Pancreas (tissue), 10 donors: ENCODE data around the gene GFRAL. TPM values are rescaled to one million over a fixed set of nuclear protein-coding genes. Genes with fewer than 3 reads are reported as not detected.
A peak's percentile ranks its signal among the peaks of the same experiment; 100 is the strongest.
"Not testable (repeated sequence)": the region's sequence is repeated elsewhere in the genome, so short reads cannot be mapped to it uniquely, and the experiment has no call there.

Experiments
- ATAC-seq, 4 donors: fragments of 200-7000 bp; cut with Tn5 transposase; one replicate each; pipeline versions ENCODE4 v1.8.0 to v1.9.1; 2020; ENCODE audit warnings: mild to moderate bottlenecking in 4 of 4, moderate library complexity in 4 of 4
- DNase-seq, 6 donors: peaks; one replicate each; pipeline ENCODE4 v3.0.0-alpha.2; 2020
- FAIRE-seq: peaks from 2 replicates; lab custom pipeline; 2012; peaks lifted over from hg19 to GRCh38; lab: Jason Lieb, UNC
- H3K27ac ChIP-seq, 4 donors: fragments of 200-600 bp; sonication (generic); 1 replicate in 3 of 4; 2 replicates in 1 of 4; pipeline versions ENCODE4 v1.5.0 to v1.8.0; 2020
- H3K27me3 ChIP-seq, 4 donors: fragments of 200-600 bp; one replicate each; pipeline ENCODE4 v1.8.0; 2021
- H3K36me3 ChIP-seq, 3 donors: fragments of 200-600 bp; sonication (generic) in 1 of 3; one replicate each; pipeline versions ENCODE4 v1.5.0 to v1.8.0; 2020 to 2021
- H3K4me1 ChIP-seq, 3 donors: fragments of 200-600 bp; one replicate each; pipeline ENCODE4 v1.8.0; 2021
- H3K4me3 ChIP-seq, 4 donors: fragments of 200-600 bp; sonication (generic) in 2 of 4; one replicate each; pipeline versions ENCODE4 v1.5.0 to v1.8.0; 2020 to 2021
- H3K9me3 ChIP-seq, 4 donors: fragments of 200-600 bp; one replicate each; pipeline ENCODE4 v1.8.0; 2021
- WGBS, 2 donors: extraction: QIAGEN DNeasy Blood & Tissue Kit; methylation state at CpG; one replicate each; pipeline ENCODE4 v1.1.7; 2013; 5-methylcytosine and 5-hydroxymethylcytosine counted together
- intact Hi-C, 3 donors: fragments of 100-400 bp; cut with DNase I; formaldehyde crosslinking; loops; one replicate each; pipeline versions ENCODE4 v1.11.1 to v1.14.2; 2022
- polyA plus RNA-seq, 2 donors: library from polyadenylated mRNA; stranded (reverse); fragments of 200-250 nt; gene quantifications; one replicate each; pipeline ENCODE4 v1.2.3, GENCODE V29; 2013
- total RNA-seq, 6 donors: library from RNA; stranded (reverse); fragmentation: NEBNext Ultra II Directional in 4 of 6; extraction: Animal tissue kit (Norgen Biotek cat#: 25700) in 4 of 6; gene quantifications; one replicate each; pipeline versions ENCODE4 v1.2.1 to v1.2.4, GENCODE V29; 2021 to 2023
- TF ChIP-seq, protein P1 (sequence below), 4 donors: fragments of 200-600 bp; sonication (generic) in 3 of 4; IDR thresholded peaks; one replicate each; pipeline versions ENCODE4 v1.5.0 to v1.8.0; 2021; ENCODE audit warnings: antibody characterized with exemption in 4 of 4
- donor health status: healthy with polysubstance abuse.
- donor health status: DM: no; HTN: no; CAD: no; lungs with moderate emphysema.
- donor health status: DM: no; HTN: no; CAD: no.
- donor health status: control.
- donor health status: control.
- donor health status: Bipolar disorder and iron deficiency.
- donor health status: DM: yes; HTN: yes; CAD: no.
- donor health status: DM: no; HTN: no; CAD: no.
- donor health status: DM: no; HTN: no; CAD: no.
- donor health status: DM: yes; HTN: yes; CAD: no.

The GFRAL gene
- total and polyA plus RNA-seq, 8 donors: not detected

DNA sequence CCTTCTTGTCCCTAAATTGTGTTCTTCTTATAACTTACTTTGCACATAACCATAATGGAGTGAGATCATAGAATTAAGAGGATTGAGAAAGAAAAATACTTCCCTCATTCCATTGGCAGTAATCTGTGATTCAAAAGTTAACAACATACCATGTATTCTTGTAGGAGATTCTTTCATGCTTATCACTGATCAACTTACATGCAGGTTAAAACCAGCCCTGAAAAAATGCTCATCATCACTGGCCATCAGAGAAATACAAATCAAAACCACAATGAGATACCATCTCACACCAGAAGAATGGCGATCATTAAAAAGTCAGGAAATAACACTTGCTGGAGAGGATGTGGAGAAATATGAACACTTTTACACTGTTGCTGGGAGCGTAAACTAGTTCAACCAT is 36.5 kb upstream of the GFRAL start:
- Histone ChIP-seq H3K4me3 (no peak overlapping the region), H3K36me3 (no peaks in the 10 kb centered on the region), H3K9me3 (no peaks in the 10 kb centered on the region), H3K4me1 (no peaks in the 10 kb centered on the region), H3K27me3 (no peaks in the 10 kb centered on the region), H3K27ac (no peak overlapping the region)
- intact Hi-C loops: no loop called here
- FAIRE-seq (no peak), ATAC-seq (no peak), DNase-seq (no peak)
- 88 to 90% methylated on average over 2 of the region's 2 CpGs for WGBS, 2 donors
- TF ChIP-seq, protein P1, sequence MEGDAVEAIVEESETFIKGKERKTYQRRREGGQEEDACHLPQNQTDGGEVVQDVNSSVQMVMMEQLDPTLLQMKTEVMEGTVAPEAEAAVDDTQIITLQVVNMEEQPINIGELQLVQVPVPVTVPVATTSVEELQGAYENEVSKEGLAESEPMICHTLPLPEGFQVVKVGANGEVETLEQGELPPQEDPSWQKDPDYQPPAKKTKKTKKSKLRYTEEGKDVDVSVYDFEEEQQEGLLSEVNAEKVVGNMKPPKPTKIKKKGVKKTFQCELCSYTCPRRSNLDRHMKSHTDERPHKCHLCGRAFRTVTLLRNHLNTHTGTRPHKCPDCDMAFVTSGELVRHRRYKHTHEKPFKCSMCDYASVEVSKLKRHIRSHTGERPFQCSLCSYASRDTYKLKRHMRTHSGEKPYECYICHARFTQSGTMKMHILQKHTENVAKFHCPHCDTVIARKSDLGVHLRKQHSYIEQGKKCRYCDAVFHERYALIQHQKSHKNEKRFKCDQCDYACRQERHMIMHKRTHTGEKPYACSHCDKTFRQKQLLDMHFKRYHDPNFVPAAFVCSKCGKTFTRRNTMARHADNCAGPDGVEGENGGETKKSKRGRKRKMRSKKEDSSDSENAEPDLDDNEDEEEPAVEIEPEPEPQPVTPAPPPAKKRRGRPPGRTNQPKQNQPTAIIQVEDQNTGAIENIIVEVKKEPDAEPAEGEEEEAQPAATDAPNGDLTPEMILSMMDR (IDR thresholded peaks at IDR 0.05): no peak

DNA sequence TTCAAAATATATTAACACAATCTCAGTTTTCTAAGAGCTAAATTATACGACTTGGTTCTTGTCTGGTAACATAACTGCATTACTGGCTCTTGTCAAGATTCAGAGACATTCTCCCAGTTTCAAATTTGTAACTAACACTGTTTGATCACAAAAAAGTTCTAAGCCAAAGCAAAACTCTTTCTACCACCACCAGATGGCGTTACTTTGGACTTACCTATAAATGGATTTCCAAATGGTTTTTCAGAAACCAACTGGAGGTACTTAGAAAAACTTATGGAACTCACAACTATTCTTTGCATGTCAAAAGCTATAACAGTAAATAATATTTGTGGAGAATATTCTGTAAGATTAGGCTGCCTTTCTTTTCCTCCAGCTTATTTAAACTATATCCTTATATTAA is 34.2 kb upstream of the GFRAL start:
- no peak for ATAC-seq
- H3K27me3 ChIP-seq: no peaks in the 10 kb centered on the region
- H3K4me1 ChIP-seq: no peaks in the 10 kb centered on the region
- no peak for FAIRE-seq
- TF ChIP-seq, protein P1 (IDR thresholded peaks at IDR 0.05): no peak
- no peak overlapping the region for H3K27ac ChIP-seq
- H3K36me3 ChIP-seq: no peaks in the 10 kb centered on the region
- H3K9me3 ChIP-seq: no peaks in the 10 kb centered on the region
- no peak overlapping the region for H3K4me3 ChIP-seq
- intact Hi-C loops: no loop called here
- DNase-seq: no peak
- WGBS, 2 donors: 18 to 48% methylated on average over 2 of the region's 2 CpGs

DNA sequence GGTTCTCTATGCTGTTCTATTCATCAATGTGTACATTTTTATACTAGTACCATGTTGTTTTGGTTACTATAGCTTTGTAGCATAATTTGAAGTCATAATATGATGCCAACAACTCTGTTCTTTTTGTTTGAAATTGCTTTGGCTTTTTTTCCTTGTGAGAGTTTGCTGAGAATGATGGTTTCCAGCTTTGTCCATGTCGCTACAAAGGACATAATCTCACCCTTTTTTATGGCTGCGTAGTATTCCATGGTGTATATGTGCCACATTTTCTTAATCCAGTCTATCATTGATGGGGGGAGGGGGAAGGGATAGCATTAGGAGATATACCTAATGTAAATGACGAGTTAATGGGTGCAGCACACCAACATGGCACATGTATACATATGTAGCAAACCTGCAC is 30.1 kb upstream of the GFRAL start:
- DNase-seq, H3K9me3 ChIP-seq, H3K27ac ChIP-seq, H3K27me3 ChIP-seq, H3K4me3 ChIP-seq, H3K4me1 ChIP-seq, FAIRE-seq, H3K36me3 ChIP-seq, intact Hi-C loops, ATAC-seq: not testable (repeated sequence)
- 89 to 93% methylated on average over 3 of the region's 3 CpGs for WGBS, 2 donors

DNA sequence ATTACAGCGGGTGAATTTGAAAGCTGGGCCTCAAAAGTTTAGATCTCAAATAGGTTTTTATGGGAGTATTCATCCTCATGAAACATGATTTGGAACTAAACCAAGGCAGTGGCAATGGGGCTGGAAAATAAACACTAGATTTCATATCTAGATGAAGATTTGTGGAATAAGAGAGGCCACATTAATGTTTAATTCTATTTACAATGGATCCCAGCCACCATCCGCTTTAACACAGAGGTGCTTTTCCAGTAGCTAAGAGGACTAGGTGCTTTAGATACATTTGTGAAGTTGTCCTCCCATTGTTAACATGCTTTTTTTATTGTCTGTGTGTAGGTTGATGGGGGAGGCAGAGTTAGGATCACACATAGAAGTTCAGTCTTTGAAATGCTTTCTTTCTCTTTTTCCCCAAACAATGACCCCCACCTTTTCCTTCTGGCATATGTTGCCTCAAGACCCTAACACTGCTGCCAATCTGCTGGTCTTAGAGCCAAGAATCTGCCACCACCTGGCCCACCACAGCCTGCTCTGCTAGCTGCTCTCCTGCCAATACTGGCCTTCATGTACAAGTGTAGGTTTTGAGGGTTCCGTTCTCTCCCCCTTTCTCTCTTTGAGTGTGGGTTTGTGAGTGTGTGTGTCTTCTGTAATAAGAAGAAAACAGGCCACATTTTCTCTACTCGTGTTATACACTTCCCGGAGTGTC is 27.8 kb upstream of the GFRAL start:
- no peaks in the 10 kb centered on the region for H3K9me3 ChIP-seq
- no peak for FAIRE-seq

DNA sequence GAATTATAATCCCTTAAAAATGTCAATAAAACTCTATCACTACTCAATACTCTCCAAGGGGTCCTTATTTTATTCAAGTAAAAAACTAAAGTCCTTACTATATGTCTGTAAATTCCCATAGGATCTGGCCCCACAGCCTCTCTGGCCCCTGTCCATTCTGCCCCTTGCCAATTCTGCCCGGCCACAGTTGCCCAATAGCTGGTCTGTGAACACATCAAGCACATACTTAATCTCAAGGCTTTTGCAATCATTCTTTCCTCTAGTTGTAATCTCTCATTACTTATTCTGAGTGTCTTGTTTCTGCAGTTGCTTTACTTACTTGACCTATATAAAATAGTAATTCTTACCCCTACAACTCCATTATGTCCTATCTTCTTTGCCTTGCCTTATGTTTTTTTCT is 22.5 kb upstream of the GFRAL start:
- TF ChIP-seq, protein P1 (IDR thresholded peaks at IDR 0.05): no peak
- DNase-seq: peak in 1 of 6 donors; percentile 10
- no peaks in the 10 kb centered on the region for H3K36me3 ChIP-seq
- no peak overlapping the region for H3K4me3 ChIP-seq
- H3K27ac ChIP-seq: no peak overlapping the region
- H3K27me3 ChIP-seq: no peaks in the 10 kb centered on the region
- no peak for ATAC-seq
- 48 to 63% methylated on average over 1 of the region's 1 CpG for WGBS, 2 donors
- no peaks in the 10 kb centered on the region for H3K4me1 ChIP-seq
- intact Hi-C loops: no loop called here
- no peaks in the 10 kb centered on the region for H3K9me3 ChIP-seq
- FAIRE-seq: no peak

More for the DNA sequence above, 27.8 kb upstream of the GFRAL start:
- WGBS, 2 donors: 71 to 75% methylated on average over 5 of the region's 5 CpGs
- ATAC-seq (no peak), DNase-seq (peak in 1 of 6 donors; percentile 9)
- H3K27ac ChIP-seq: no peak overlapping the region
- H3K4me3 ChIP-seq: no peak overlapping the region
- H3K4me1 ChIP-seq: no peaks in the 10 kb centered on the region
- TF ChIP-seq, protein P1 (IDR thresholded peaks at IDR 0.05): no peak
- no peaks in the 10 kb centered on the region for H3K36me3 ChIP-seq
- intact Hi-C loops: no loop called here
- H3K27me3 ChIP-seq: no peaks in the 10 kb centered on the region
